ENCODE data around the gene EPN2. TPM values are rescaled to one million over a fixed set of nuclear protein-coding genes. Genes with fewer than 3 reads are reported as not detected.

EPN2 gene
- total and polyA plus RNA-seq, 2 donors (not counting 1 experiment from before 2014, with no cell fraction given) = 23.8 to 36.0 TPM

- TF ChIP-seq CTCF (conservative IDR thresholded peaks at IDR 0.05 in 1 of 2, IDR thresholded peaks at IDR 0.05 in 1 of 2; ENCODE audit: low read depth in 1 of 2, low read length in 2 of 2) = no peak
- TF ChIP-seq EZH2 (IDR thresholded peaks at IDR 0.05; ENCODE audit: low read length, missing control alignments) = no peak
- Histone ChIP-seq H3K4me3 (replicated peaks in 1 of 4; ENCODE audit: control extremely low read depth in 1 of 4, insufficient read depth in 1 of 4, low read depth in 3 of 4, low read length in 4 of 4) (no peak overlapping the region), H4K20me1 (ENCODE audit: control insufficient read depth, extremely low read depth, insufficient read depth, low read length) (no peaks in the 10 kb centered on the region)
Measured at GRCh38 chr17:19292377-19292711, 55.2 kb downstream of the EPN2 start.

DNA sequence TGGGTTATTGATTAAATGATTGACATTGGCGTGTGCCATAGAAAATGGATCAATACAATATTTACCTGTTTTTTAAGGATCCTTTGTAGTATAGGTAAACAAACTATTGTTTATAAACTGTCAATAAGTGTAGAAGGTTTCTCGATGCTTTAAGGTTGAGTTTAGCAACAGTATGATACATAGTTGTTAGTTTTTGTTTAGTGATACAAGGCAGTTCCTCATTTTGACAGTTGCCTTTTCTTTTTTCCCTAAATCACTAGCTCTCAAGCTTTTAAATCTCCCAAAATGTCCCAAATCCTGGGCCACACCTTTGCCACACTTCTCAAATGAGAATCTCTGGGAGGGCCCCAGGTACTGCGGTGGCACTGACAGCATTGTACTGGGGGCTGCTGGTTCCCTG lies 57.3 kb downstream of the EPN2 start:
- Histone ChIP-seq H4K20me1 (ENCODE audit: control insufficient read depth, extremely low read depth, insufficient read depth, low read length) (no peaks in the 10 kb centered on the region), H3K9me3 (ENCODE audit: control insufficient read depth, insufficient read depth, low read depth, low read length) (no peaks in the 10 kb centered on the region), H3K9ac (ENCODE audit: insufficient read depth, low read length) (no peak overlapping the region), H3K4me2 (ENCODE audit: extremely low read depth, insufficient read depth, low read length) (no peak overlapping the region), H3K27ac (ENCODE audit: insufficient read depth, low read length) (no peak overlapping the region), H3K79me2 (ENCODE audit: control insufficient read depth, insufficient read depth, low read length) (peaks cover 2% of the 10 kb centered on the region), H3K4me3 (replicated peaks in 1 of 4; ENCODE audit: control extremely low read depth in 1 of 4, insufficient read depth in 1 of 4, low read depth in 3 of 4, low read length in 4 of 4) (no peak overlapping the region), H3K27me3 (ENCODE audit: control insufficient read depth, insufficient read depth, low read length) (no peaks in the 10 kb centered on the region), H2AFZ (ENCODE audit: low read length) (no peak overlapping the region), H3K36me3 (ENCODE audit: control insufficient read depth, insufficient read depth, low read length) (peaks cover 2% of the 10 kb centered on the region), H3K4me1 (ENCODE audit: control insufficient read depth, extremely low read depth, insufficient read depth, low read length) (peaks cover 2% of the 10 kb centered on the region)
- TF ChIP-seq EZH2 (IDR thresholded peaks at IDR 0.05; ENCODE audit: low read length, missing control alignments) = no peak
- TF ChIP-seq CTCF (conservative IDR thresholded peaks at IDR 0.05 in 1 of 2, IDR thresholded peaks at IDR 0.05 in 1 of 2; ENCODE audit: low read depth in 1 of 2, low read length in 2 of 2) = no peak
- DNase-seq (ENCODE audit: low read depth in 2 of 2) = no peak

More at GRCh38 chr17:19292377-19292711, 55.2 kb downstream of the EPN2 start:
- Histone ChIP-seq H3K36me3 (ENCODE audit: control insufficient read depth, insufficient read depth, low read length) (peaks cover 3% of the 10 kb centered on the region), H3K79me2 (ENCODE audit: control insufficient read depth, insufficient read depth, low read length) (peaks cover 2% of the 10 kb centered on the region), H3K9me3 (ENCODE audit: control insufficient read depth, insufficient read depth, low read depth, low read length) (no peaks in the 10 kb centered on the region), H3K27ac (ENCODE audit: insufficient read depth, low read length) (no peak overlapping the region), H3K27me3 (ENCODE audit: control insufficient read depth, insufficient read depth, low read length) (no peaks in the 10 kb centered on the region), H3K4me2 (ENCODE audit: extremely low read depth, insufficient read depth, low read length) (no peak overlapping the region), H3K4me1 (ENCODE audit: control insufficient read depth, extremely low read depth, insufficient read depth, low read length) (peaks cover 2% of the 10 kb centered on the region), H2AFZ (ENCODE audit: low read length) (no peak overlapping the region), H3K9ac (ENCODE audit: insufficient read depth, low read length) (no peak overlapping the region)
- no peak for DNase-seq (ENCODE audit: low read depth in 2 of 2)

GRCh38 chr17:19295473-19296135 lies 58.4 kb downstream of the EPN2 start:
- H3K79me2 ChIP-seq (ENCODE audit: control insufficient read depth, insufficient read depth, low read length) = peaks cover 2% of the 10 kb centered on the region
- peak in 1 of 2 donors; percentile 57 for DNase-seq (ENCODE audit: low read depth in 2 of 2)
- TF ChIP-seq CTCF (conservative IDR thresholded peaks at IDR 0.05 in 1 of 2, IDR thresholded peaks at IDR 0.05 in 1 of 2; ENCODE audit: low read depth in 1 of 2, low read length in 2 of 2) = no peak
- TF ChIP-seq EZH2 (IDR thresholded peaks at IDR 0.05; ENCODE audit: low read length, missing control alignments) = no peak

More at GRCh38 chr17:19295473-19296135, 58.4 kb downstream of the EPN2 start:
- Histone ChIP-seq H3K4me2 (ENCODE audit: extremely low read depth, insufficient read depth, low read length) (no peak overlapping the region), H2AFZ (ENCODE audit: low read length) (no peak overlapping the region), H3K36me3 (ENCODE audit: control insufficient read depth, insufficient read depth, low read length) (peaks cover 2% of the 10 kb centered on the region), H3K4me1 (ENCODE audit: control insufficient read depth, extremely low read depth, insufficient read depth, low read length) (no peaks in the 10 kb centered on the region), H3K9ac (ENCODE audit: insufficient read depth, low read length) (no peak overlapping the region), H3K4me3 (replicated peaks in 1 of 4; ENCODE audit: control extremely low read depth in 1 of 4, insufficient read depth in 1 of 4, low read depth in 3 of 4, low read length in 4 of 4) (no peak overlapping the region), H3K27ac (ENCODE audit: insufficient read depth, low read length) (no peak overlapping the region), H4K20me1 (ENCODE audit: control insufficient read depth, extremely low read depth, insufficient read depth, low read length) (no peaks in the 10 kb centered on the region), H3K27me3 (ENCODE audit: control insufficient read depth, insufficient read depth, low read length) (no peaks in the 10 kb centered on the region), H3K9me3 (ENCODE audit: control insufficient read depth, insufficient read depth, low read depth, low read length) (no peaks in the 10 kb centered on the region)
